ENCODE data around the gene ADAMTSL3.
"Not testable (repeated sequence)": the region's sequence is repeated elsewhere in the genome, so short reads cannot be mapped to it uniquely, and the experiment has no call there.

The ADAMTSL3 gene

DNA sequence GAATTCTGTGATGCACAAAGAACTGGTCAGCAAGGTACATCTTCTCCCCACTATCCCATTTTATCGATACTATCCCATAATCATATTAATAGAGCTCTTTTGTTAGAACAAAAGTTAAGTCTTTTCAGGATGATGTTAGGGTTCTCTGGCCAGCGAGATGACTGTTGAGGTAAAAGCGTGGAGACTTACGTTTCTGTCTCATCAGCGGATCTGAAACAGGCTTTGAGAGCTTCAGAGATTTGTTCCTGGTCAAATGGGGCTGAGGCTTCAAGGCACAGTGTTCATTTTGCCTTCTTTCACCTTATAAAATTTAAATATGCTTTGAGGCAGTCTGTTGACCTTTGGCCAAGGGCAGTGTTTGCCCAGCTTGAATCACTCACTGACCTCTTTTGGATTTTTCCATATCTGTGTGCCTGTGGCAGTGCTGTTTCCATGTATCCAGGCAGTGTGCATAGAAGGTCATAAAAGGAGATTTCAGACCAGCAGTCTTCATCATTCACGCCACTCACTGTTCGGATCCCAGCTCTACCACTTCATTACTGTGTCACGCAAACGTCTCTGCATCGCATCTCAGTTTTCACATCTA is 3.1 kb downstream of the ADAMTSL3 start:
- no peak for DNase-seq

DNA sequence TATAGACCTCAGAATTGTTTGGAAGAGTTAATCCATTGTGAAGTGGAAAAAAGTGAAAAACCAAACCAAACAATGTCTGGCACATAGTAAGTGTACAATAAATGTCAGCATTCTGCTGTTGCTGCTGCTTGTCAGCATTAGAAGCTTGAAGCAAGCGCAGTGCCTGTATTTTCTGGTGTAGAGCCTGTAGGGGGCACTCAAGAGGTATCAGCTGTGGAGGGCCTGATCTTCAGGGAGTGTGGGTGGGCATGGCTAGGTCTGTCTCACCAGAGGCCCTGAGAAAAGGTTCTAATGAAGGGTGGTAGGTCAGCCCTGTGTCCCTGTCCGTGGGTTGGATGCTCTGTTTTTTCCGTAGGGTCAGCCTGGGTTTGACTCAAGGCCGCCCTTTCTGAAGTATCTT is 3.6 kb downstream of the ADAMTSL3 start:
- DNase-seq: no peak

DNA sequence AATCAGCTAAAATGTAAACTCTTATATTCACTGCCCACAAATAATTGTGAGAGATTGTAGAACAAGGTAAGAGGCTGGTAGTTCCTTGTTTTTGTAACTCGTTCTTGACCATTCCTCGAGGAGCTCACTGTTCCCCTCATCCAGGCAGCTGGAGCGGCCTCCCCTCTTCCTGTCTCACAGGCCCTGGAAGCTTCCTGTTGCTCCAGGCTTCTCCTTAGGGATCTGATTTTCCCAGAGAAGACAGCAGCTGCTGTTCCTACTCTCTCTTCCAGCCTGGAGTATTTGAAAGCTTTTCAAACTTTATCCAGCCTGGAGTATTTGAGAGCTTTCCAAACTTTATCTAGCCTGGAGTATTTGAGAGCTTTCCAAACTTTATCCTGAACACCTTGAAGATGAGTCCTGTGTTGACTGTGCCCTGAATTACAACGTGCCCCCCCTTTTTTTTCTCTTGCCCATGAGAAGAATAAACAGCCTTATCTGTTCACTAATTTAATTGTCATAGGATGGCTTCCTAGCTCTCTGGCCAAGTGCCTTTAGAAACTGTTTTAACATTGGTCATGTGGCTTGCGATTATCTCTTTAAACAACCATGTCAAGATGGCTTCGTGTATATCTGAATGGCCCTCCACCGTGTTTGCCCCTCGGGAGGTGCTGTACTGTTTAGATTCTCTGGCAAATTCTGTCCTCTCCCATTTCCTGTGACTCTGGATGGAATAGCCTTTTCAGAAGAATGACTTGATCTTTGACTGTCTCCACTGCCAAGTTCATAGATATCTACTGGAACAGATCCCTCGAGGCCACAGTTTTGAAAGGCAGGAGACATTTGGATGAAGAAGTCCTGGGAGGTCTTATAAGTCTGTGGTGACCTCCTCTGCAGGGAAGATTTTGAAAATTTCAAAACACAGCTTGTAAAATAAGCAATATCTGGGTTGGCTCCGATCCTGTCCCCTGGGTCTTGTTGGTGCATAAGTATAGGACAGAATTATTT is 4.8 kb downstream of the ADAMTSL3 start:
- DNase-seq: no peak

GRCh38 chr15:83659417-83659812 is 5.5 kb downstream of the ADAMTSL3 start:
- no peak for DNase-seq

GRCh38 chr15:83665480-83665879 is 11.6 kb downstream of the ADAMTSL3 start:
- DNase-seq: no peak

- no peak for DNase-seq
These were observed 16.8 kb downstream of the ADAMTSL3 start for GRCh38 chr15:83670672-83671229.

DNA sequence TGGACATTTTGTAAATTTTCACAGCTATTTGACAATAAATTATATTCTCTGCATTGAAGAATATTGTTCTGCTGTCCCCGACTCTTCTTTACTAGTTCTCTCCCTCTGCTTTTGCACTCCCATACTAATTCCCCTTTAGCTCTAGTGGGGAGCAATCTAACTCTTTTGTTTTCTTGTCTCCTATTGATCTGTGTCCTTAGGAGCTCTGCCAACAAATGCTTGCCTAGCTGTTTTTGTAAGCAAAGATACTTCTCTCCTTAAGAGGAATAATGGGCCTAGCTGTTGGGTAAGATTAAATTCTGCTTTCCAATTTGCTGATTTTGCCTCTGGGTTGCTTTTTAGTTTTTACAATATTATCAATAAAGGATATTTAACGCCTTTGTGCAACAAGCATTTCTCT is 17.7 kb downstream of the ADAMTSL3 start:
- DNase-seq: no peak

DNA sequence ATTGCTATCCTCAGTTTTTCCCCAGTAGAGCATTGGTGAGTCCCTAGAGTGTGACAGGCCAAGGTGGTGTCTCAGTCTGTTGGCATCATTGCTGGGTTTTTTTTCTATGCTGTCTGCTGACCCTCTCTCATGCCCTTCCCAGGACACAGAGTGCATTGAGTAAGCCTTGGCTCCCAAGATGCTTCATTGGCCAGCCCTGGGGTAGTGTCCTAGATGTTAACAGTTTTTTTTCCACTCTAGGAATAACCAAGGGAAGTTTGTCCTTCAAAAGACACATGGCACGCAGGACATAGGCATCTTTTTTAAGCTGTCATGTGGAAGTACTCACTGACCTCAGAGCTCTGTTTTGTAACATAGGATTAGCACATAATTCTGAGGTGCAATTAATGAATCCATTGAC is 19.5 kb downstream of the ADAMTSL3 start:
- DNase-seq: no peak

- no peak for DNase-seq
These were observed 28.7 kb downstream of the ADAMTSL3 start for GRCh38 chr15:83682476-83683088.

DNA sequence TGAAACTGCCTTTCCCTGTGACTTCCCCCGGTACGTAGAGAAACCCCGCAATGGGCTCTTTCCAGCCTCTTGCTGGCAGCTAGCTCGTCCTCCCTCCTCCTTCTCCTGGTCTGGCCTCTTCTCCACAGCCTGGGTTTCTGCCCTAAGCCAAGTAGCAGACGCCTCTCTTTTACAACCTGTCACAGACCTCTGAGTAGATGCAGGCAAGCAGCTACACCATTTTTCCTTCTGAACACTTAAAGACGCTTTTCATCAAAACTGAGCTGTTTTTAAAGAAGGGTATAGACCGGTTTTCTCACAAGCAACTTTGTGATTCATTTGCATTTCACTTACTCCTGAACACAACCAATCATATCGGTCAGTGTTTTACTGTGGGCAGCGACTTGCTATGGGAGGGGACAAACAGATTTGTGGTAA is 32.0 kb downstream of the ADAMTSL3 start:
- no peak for DNase-seq

DNA sequence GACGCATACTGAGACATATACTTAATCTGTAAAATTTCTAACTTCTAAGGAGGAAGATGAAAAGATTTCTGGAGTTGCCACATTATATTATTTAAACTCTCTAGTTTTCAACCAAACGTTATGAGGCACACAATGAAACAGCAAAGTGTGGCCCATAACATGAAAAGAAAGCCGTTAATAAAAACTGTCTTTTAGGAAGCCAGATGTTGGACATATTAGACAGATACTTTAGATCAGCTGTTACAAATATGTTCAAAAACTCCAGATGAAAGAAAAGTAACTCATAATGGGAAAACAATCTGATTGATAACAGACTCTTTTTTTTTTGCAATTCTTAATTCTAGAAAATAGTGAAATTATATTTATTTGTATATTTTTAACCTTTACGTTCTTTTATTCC is 34.3 kb downstream of the ADAMTSL3 start:
- DNase-seq: no peak

- DNase-seq: no peak
These were observed 36.8 kb downstream of the ADAMTSL3 start for GRCh38 chr15:83690676-83691075.

DNA sequence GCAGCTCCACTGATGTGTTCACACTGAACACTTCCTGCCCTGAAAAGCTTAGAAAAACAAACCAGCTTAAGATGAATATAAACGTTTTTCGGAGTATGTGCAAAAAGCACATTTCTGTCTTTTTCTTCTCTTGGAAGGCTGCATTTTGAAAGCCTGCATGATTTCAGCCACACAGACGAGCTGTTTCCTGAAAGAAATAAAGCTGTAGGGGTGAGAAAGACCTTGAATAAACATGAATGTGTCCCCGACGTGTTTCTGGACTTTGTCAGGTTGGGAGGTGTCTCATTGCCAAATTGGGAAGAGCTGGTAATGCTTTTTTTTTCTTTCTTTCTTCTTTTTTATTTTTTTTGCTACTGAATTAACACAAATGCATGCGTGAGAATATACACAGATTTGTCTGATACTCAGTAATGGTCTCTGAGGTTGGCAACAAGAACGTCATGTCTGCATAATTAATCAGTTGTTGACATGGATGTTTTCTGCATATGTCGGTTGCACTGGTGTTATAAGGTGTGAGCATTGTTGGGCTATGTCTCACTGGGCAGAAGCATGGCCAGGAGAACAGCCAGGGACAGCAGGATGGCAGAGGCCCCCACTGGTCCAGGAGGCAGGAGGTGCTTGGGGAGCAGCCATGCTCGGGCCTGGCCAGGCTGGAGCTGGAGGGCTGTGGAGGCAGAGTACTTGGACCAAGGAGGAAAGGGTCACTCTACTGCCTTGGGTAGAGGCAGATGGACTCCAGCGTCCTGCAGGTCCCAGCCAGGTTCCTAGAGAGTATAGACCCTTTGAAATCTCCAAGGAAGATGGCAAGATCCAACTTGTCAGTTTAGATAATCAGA is 39.0 kb downstream of the ADAMTSL3 start:
- no peak for DNase-seq

DNA sequence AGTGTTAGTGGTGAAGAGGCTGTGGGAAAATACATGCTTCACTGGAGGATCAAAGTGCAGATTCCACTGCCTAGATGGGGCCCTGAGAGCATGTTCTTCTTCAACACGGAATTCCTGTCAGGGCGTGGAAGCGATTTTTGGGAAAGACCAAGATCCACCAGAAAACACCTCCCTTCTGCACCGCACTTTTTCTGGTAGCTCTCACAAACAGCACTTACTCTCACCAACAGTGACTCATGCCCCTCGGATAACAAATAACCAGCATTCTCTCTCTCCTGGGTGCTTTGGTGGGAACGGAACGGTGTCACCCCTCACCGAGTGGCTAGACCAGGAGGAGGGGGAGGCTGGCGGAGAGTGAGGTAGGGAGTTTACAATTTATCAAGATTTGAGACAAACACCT is 40.1 kb downstream of the ADAMTSL3 start:
- no peak for DNase-seq

- no peak for DNase-seq
These were observed 40.6 kb downstream of the ADAMTSL3 start for GRCh38 chr15:83694536-83694935.

DNA sequence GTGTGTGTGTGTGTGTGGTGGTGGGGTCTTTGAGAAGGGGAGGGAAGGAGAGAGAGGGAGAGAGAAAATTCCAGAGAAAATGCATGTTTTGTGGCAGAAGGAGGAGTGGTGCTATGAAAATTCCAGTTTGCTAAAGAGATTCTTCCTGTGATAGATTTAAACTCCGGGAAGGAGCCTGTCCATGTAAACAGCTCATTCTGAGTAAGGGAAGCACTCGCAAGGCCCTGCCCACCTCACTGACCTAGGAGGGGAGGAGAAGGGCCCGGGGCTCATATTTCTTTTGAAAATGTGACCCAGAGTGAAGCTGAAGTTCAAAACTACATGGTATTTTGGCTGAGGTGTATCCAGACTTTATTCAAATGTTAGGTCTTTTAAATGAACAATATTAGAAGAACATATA is 41.3 kb downstream of the ADAMTSL3 start:
- no peak for DNase-seq

GRCh38 chr15:83695901-83696425 is 42.0 kb downstream of the ADAMTSL3 start:
- DNase-seq: no peak

- no peak for DNase-seq
These were observed 43.8 kb downstream of the ADAMTSL3 start for GRCh38 chr15:83697716-83698115.

- DNase-seq: no peak
These were observed 44.4 kb downstream of the ADAMTSL3 start for GRCh38 chr15:83698294-83698693.

DNA sequence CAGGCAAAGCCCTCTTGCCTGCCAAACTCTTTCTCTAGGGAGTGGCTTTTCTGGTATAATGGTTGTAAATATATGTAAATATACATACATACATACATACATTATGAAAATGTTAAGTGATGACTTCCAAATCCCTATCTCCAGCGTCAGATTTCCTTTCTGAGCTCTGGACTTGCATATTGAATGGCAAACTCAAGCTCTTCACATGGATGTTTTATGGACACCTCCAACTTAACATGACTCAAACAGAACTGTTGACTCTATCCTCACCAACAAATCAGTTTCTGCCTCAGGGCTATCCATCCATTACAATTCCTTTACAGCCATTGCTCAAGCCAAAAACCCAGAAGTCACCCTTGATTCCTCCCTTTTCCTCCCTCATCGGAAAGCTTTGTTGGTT is 45.1 kb downstream of the ADAMTSL3 start:
- DNase-seq: no peak

- DNase-seq: no peak
These were observed 46.2 kb downstream of the ADAMTSL3 start for GRCh38 chr15:83700082-83700481.

- not testable (repeated sequence) for DNase-seq
These were observed 48.4 kb downstream of the ADAMTSL3 start for GRCh38 chr15:83702314-83702713.
